ENCODE data around the gene PCDHGB6.
"Not testable (repeated sequence)": the region's sequence is repeated elsewhere in the genome, so short reads cannot be mapped to it uniquely, and the experiment has no call there.

The PCDHGB6 gene

GRCh38 chr5:141389153-141390042, 18.4 kb upstream of the PCDHGB6 start:
- no peak for DNase-seq

- DNase-seq = no peak
These were observed 15.2 kb upstream of the PCDHGB6 start, which contains the start of gene PCDHGA8 for GRCh38 chr5:141392429-141393198. TSS of gene PCDHGA8 (plus strand) at chr5:141392633. CDS start at chr5:141392814, 181 bp downstream.

DNA sequence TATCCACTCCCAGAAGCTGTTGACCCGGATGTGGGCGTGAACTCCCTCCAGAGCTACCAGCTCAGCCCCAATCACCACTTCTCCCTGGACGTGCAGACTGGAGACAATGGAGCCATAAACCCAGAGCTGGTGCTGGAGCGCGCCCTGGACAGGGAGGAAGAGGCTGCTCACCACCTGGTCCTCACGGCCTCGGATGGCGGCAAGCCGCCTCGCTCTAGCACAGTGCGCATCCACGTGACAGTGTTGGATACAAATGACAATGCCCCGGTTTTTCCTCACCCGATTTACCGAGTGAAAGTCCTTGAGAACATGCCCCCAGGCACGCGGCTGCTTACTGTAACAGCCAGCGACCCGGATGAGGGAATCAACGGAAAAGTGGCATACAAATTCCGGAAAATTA, 14.6 kb upstream of the PCDHGB6 start:
- DNase-seq = no peak

DNA sequence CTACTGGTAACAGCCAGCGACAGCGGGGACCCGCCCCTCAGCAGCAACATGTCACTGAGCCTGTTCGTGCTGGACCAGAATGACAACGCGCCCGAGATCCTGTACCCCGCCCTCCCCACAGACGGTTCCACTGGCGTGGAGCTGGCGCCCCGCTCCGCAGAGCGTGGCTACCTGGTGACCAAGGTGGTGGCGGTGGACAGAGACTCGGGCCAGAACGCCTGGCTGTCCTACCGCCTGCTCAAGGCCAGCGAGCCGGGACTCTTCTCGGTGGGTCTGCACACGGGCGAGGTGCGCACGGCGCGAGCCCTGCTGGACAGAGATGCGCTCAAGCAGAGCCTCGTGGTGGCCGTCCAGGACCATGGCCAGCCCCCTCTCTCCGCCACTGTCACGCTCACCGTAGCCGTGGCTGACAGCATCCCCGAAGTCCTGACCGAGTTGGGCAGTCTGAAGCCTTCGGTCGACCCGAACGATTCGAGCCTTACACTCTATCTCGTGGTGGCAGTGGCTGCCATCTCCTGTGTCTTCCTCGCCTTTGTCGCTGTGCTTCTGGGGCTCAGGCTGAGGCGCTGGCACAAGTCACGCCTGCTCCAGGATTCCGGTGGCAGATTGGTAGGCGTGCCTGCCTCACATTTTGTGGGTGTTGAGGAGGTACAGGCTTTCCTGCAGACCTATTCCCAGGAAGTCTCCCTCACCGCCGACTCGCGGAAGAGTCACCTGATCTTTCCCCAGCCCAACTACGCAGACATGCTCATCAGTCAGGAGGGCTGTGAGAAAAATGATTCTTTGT, 13.2 kb upstream of the PCDHGB6 start:
- DNase-seq = not testable (repeated sequence)

DNA sequence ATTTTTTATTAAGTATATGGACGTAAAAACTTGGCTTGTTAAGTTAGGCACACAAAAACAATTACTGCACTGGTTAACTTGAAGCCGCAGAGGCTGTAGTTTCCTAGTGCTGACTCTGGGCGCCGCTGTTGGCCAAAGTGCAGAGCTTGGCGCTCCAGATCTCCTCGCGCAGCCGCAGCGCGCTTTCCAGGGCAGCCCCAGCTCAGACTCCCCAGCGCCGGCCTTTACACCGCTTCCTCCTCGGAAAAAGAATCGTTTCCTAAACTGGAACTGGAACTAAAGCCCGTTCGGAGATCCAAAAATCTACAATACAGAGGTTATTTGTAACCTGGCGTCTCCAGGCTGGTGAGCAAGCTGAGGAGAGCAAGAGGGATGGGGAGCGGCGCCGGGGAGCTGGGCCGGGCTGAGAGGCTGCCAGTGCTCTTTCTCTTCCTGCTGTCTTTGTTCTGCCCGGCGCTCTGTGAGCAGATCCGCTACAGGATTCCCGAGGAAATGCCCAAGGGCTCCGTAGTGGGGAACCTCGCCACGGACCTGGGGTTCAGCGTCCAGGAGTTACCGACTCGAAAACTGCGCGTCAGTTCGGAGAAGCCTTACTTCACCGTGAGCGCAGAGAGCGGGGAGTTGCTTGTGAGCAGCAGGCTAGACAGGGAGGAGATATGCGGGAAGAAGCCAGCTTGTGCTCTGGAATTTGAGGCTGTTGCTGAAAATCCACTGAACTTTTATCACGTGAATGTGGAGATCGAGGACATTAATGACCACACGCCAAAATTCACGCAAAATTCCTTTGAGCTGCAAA, 9.9 kb upstream of the PCDHGB6 start, which contains the start of gene PCDHGB5:
TSS of gene PCDHGB5 (plus strand) at position 192 of the 796 bp plus-strand sequence. CDS start at position 373, 181 bp downstream.
- not testable (repeated sequence) for DNase-seq

DNA sequence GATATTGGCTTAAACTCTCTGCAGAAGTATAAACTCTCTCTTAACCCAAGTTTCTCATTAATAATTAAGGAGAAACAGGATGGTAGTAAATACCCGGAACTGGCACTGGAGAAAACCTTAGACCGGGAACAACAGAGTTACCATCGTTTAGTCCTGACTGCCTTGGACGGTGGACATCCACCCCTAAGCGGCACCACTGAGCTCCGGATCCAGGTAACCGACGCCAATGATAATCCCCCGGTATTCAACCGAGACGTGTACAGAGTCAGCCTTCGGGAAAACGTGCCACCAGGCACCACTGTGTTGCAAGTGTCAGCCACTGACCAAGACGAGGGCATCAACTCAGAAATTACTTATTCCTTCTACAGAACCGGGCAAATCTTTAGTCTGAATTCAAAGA, 9.2 kb upstream of the PCDHGB6 start:
- no peak for DNase-seq

DNA sequence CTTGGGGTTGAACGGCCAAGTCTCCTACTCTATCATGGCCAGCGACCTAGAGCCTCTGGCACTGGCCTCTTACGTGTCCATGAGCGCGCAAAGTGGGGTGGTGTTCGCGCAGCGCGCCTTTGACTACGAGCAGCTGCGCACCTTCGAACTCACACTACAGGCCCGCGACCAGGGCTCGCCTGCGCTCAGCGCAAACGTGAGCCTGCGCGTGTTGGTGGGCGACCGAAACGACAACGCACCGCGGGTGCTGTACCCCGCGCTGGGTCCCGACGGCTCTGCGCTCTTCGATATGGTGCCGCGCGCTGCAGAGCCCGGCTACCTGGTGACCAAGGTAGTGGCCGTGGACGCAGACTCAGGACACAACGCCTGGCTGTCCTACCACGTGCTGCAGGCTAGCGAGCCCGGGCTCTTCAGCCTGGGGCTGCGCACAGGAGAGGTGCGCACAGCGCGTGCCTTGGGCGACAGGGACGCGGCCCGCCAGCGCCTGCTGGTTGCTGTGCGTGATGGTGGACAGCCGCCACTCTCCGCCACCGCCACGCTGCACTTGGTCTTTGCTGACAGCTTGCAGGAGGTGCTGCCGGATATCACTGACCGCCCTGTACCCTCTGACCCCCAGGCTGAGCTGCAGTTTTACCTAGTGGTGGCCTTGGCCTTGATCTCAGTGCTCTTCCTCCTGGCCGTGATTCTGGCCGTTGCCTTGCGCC, 8.1 kb upstream of the PCDHGB6 start:
- no peak for DNase-seq

DNA sequence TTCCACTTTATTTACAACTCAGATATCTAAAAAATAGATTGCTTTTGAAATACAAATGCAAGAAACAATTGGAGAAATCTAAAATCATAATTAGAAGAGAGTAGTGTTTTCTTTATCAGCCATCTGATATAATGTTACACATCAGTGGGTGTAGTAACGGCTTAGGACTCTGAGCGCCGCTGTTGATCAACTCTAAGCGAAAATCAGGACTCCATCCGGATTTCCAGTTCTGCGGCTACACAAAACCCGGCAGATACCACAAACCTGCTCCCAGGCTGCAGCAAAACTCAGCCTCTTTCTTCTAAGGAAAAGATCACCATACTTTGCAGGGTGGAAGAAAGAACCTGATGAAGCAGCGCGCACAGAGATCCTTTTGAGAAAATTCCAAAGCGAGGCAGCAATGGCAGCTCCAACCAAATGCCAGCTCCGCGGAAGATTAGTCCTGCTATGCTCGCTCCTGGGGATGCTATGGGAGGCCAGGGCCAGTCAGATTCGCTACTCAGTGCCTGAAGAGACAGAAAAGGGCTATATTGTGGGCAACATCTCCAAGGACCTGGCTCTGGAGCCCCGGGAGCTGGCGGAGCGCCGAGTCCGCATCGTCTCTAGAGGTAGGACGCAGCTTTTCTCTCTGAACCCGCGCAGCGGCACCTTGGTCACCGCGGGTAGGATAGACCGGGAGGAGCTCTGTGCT, 5.1 kb upstream of the PCDHGB6 start, which contains the start of gene PCDHGA9:
TSS of gene PCDHGA9 (plus strand) at position 226 of the 691 bp plus-strand sequence. CDS start at position 401, 175 bp downstream.
- no peak for DNase-seq

DNA sequence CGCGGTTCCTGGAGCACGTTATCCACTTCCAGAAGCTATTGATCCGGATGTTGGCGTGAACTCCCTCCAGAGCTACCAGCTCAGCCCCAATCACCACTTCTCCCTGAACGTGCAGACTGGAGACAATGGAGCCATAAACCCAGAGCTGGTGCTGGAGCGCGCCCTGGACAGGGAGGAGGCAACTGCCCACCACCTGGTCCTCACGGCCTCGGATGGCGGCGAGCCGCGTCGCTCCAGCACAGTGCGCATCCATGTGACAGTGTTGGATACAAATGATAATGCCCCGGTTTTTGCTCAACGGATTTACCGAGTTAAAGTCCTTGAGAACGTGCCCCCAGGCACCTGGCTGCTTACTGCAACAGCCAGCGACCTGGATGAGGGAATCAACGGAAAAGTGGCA, 4.4 kb upstream of the PCDHGB6 start:
- no peak for DNase-seq

GRCh38 chr5:141409598-141410306, 1.9 kb downstream of the PCDHGB6 start:
- no peak for DNase-seq

- no peak for DNase-seq
These were observed 3.8 kb downstream of the PCDHGB6 start for GRCh38 chr5:141411575-141411974.

GRCh38 chr5:141412854-141413539, 5.2 kb downstream of the PCDHGB6 start, which contains the start of gene PCDHGA10:
TSS of gene PCDHGA10 (plus strand) at chr5:141412987. CDS start at chr5:141413176, 189 bp downstream.
- no peak for DNase-seq

- no peak for DNase-seq
These were observed 5.8 kb downstream of the PCDHGB6 start for GRCh38 chr5:141413540-141414069.

DNA sequence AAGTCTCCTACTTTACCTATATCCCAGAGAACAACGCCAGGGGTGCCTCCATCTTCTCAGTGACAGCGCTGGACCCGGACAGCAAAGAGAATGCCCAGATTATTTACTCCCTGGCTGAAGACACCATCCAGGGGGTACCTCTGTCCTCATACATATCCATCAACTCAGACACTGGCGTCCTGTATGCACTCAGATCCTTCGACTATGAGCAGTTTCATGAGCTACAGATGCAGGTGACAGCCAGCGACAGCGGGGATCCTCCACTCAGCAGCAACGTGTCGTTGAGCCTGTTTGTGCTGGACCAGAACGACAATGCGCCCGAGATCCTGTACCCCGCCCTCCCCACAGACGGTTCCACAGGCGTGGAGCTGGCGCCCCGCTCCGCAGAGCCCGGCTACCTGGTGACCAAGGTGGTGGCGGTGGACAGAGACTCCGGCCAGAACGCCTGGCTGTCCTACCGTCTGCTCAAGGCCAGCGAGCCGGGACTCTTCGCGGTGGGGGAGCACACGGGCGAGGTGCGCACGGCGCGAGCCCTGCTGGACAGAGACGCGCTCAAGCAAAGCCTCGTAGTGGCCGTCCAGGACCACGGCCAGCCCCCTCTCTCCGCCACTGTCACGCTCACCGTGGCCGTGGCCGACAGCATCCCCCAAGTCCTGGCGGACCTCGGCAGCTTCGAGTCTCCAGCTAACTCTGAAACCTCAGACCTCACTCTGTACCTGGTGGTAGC, 6.9 kb downstream of the PCDHGB6 start:
- DNase-seq = not testable (repeated sequence)

- not testable (repeated sequence) for DNase-seq
These were observed 7.4 kb downstream of the PCDHGB6 start for GRCh38 chr5:141415275-141415618.

DNA sequence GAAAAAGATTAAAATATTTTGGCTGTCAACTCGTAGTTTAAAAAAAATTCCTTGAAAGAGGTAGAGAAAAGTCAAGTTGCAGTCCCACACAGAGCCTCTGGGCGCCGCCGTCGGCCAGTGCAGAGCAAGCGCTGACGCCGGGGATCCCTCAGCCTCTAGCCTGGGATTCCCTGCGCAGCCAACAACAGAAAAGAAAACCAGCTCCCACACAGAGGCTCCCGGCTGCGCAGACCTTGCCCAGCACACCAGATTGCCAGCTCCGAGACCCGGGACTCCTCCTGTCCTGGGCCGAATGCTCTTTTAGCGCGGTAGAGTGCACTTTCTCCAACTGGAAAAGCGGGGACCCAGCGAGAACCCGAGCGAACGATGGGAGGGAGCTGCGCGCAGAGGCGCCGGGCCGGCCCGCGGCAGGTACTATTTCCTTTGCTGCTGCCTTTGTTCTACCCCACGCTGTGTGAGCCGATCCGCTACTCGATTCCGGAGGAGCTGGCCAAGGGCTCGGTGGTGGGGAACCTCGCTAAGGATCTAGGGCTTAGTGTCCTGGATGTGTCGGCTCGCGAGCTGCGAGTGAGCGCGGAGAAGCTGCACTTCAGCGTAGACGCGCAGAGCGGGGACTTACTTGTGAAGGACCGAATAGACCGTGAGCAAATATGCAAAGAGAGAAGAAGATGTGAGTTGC, 9.8 kb downstream of the PCDHGB6 start, which contains the start of gene PCDHGB7:
TSS of gene PCDHGB7 (plus strand) at position 184 of the 679 bp plus-strand sequence. CDS start at position 367, 183 bp downstream.
- DNase-seq = not testable (repeated sequence)

Measured in NCI-H1417 treated with DMSO at 0.1 percent for 48 hours (cell line).